Body of pancreas (tissue), 4 donors: ENCODE measurements around the gene ARHGAP12. TPM values are rescaled to one million over a fixed set of nuclear protein-coding genes. Genes with fewer than 3 reads are reported as not detected.

ENCODE experiments used
- ATAC-seq: fragments of 150-250 bp; one replicate; pipeline ENCODE4 v1.9.1; 2016
- DNase-seq, 4 donors: peaks; one replicate each; pipeline ENCODE4 v3.0.0-alpha.2; 2019
- H3K27ac ChIP-seq, 4 donors: fragments of 200-600 bp; sonication (generic); 1 replicate in 3 of 4; 2 replicates in 1 of 4; pipeline versions ENCODE4 v1.5.1 to v1.6.1; 2016 to 2019; ENCODE audit warnings: mild to moderate bottlenecking in 1 of 4, mixed read lengths in 1 of 4, moderate library complexity in 1 of 4
- H3K27me3 ChIP-seq, 2 donors: fragments of 200-600 bp; sonication (generic); one replicate each; pipeline ENCODE4 v1.6.0; 2016; ENCODE audit warnings: mild to moderate bottlenecking in 1 of 2
- H3K36me3 ChIP-seq, 2 donors: fragments of 200-600 bp; sonication (generic); replicated peaks in 1 of 2; 2 replicates each; pipeline ENCODE4 v1.5.1; 2016; ENCODE audit warnings: low read depth in 2 of 2; ENCODE audit not compliant: insufficient read depth in 1 of 2
- H3K4me1 ChIP-seq: fragments of 200-600 bp; sonication (generic); one replicate; pipeline ENCODE4 v1.6.0; 2016
- H3K4me3 ChIP-seq, 2 donors: fragments of 200-600 bp; sonication (generic); 1 replicate in 1 of 2; 2 replicates in 1 of 2; pipeline ENCODE4 v1.5.1; 2016 to 2019
- H3K9me3 ChIP-seq, 3 donors: fragments of 200-600 bp; sonication (generic); 1 replicate in 2 of 3; 2 replicates in 1 of 3; pipeline ENCODE4 v1.5.1; 2016
- POLR2A ChIP-seq, 3 donors: fragments of 450-650 bp; IDR thresholded peaks; one replicate each; pipeline ENCODE4 v1.6.1; 2016; ENCODE audit warnings: antibody characterized with exemption in 3 of 3, mild to moderate bottlenecking in 2 of 3
- WGBS, 2 donors: methylation state at CpG; one replicate each; pipeline ENCODE4 v1.1.5; 2017; 5-methylcytosine and 5-hydroxymethylcytosine counted together
- intact Hi-C: fragments of 100-400 bp; cut with DNase I; formaldehyde crosslinking; loops from one replicate; pipeline ENCODE4 v1.15.1; 2023
- total RNA-seq, 2 donors: library from RNA; depleted of rRNA; stranded (reverse); fragments of >200 nt; gene quantifications; one replicate each; pipeline ENCODE4 v1.1.0, GENCODE V29; 2016
- TF ChIP-seq, protein P1 (sequence below), 7 experiments: fragments of 450-650 bp in 4 of 7; fragments of 200-600 bp in 3 of 7; sonication (generic) in 3 of 7; IDR thresholded peaks; one replicate each; pipeline ENCODE4 v1.5.1; 2016 to 2019; ENCODE audit warnings: antibody characterized with exemption in 7 of 7

ARHGAP12 gene
- total RNA-seq, 2 donors from 2014 or later, result 34.3 to 39.4 TPM

DNA sequence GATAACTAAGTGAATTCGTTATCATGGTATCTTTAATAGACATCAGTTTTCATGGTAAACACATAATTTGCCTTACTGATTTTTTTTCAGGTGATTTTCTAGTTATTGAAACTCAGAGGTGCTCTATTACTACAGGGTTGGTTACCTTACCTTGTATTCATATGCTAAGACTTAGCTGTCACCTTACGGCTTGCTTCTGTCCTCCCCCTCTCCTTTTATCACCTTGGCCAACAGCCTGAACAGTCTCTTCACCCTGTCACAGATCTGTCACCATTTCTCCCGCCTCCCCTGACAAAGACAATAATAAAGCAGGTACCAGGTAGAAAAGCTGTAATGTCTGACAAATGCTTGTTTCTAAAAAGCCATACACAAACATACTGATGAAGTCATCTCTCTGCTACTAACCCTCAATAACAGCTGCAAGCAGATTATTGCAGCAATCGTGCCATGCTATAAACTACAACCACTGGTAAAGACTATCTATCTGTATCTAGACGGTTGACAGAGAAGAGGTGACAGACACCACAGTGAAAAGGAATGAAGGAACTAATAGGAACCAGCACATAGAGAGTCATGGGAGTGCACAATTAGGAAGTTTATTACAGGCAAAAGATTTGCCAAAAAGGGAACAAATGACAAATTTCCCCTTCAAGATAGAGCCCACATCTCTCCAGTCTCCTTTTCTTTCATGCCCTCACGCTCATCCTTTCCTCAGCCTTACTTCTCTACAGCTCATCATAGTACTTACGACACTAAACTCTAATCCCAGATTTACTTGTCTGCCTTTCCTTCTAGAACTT is 57.2 kb downstream of the ARHGAP12 start:
- no peak for DNase-seq
- H3K27me3 ChIP-seq, result no peaks in the 10 kb centered on the region

DNA sequence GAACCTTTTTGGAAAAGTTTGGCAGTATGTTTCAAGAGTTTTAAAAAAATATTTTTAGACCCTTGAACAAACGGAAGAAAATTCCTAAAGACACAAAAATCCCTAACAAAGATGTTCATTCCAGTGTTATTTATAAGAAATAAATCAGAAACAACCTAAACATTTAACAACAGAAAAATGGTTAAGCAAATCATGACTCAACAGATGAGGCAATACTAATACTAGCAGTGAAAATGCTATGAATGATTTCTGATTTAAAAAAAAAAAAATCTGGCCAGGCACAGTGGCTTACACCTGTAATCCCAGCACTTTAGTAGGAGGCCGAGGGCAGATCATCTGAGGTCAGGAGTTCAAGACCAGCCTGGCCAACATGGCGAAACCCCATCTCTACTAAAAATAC is 61.0 kb downstream of the ARHGAP12 start:
- intact Hi-C loops, result no loop called here
- Histone ChIP-seq H3K27ac (no peak overlapping the region), H3K4me1 (peaks cover 61% of the 10 kb centered on the region), H3K4me3 (no peak overlapping the region), H3K27me3 (no peaks in the 10 kb centered on the region), H3K36me3 (no peaks in the 10 kb centered on the region), H3K9me3 (no peaks in the 10 kb centered on the region)
- ATAC-seq (no peak), DNase-seq (no peak)
- WGBS, 2 donors, result 88 to 96% methylated on average over 3 of the region's 3 CpGs
- TF ChIP-seq, protein P1, sequence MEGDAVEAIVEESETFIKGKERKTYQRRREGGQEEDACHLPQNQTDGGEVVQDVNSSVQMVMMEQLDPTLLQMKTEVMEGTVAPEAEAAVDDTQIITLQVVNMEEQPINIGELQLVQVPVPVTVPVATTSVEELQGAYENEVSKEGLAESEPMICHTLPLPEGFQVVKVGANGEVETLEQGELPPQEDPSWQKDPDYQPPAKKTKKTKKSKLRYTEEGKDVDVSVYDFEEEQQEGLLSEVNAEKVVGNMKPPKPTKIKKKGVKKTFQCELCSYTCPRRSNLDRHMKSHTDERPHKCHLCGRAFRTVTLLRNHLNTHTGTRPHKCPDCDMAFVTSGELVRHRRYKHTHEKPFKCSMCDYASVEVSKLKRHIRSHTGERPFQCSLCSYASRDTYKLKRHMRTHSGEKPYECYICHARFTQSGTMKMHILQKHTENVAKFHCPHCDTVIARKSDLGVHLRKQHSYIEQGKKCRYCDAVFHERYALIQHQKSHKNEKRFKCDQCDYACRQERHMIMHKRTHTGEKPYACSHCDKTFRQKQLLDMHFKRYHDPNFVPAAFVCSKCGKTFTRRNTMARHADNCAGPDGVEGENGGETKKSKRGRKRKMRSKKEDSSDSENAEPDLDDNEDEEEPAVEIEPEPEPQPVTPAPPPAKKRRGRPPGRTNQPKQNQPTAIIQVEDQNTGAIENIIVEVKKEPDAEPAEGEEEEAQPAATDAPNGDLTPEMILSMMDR (IDR thresholded peaks at IDR 0.05), result no peak

More for the DNA sequence above, 57.2 kb downstream of the ARHGAP12 start:
- Histone ChIP-seq H3K27ac (no peak overlapping the region), H3K36me3 (no peaks in the 10 kb centered on the region), H3K4me3 (no peak overlapping the region), H3K4me1 (peaks cover 38% of the 10 kb centered on the region), H3K9me3 (no peaks in the 10 kb centered on the region)
- intact Hi-C loops, result no loop called here
- no peak for ATAC-seq
- TF ChIP-seq, protein P1 (IDR thresholded peaks at IDR 0.05), result no peak
- TF ChIP-seq POLR2A (IDR thresholded peaks at IDR 0.05), result no peak
- WGBS, 2 donors, result 46 to 51% methylated on average over 7 of the region's 7 CpGs

DNA sequence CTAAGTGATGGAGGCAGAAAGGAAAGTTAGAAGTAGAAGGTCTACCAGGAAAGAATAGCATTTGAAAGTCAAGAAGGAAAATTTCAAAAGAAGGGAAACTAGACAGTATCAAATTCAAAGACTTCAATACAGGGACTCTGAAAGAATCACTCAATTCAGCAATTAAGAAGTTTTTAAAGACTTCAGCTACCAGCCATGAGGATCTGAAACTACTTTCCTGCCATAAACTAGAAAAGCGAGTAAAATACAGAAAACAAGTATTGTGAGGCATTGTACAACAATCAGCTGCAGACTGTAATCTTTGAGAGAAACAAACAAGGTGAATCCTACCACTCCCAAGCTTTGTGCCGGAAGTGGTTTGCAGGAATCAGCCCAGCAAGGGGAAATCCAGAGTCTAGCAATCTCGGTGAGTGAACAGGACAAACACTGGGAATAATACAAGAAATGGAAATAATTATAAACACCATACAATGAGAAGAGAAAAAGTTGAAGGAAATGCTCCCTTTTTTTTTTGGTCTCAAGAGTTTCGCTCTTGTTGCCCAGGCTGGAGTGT is 62.4 kb downstream of the ARHGAP12 start:
- no peak for DNase-seq
- peaks cover 0 to under 1% of the 10 kb centered on the region in 2 donors for H3K36me3 ChIP-seq
- H3K27ac ChIP-seq, result peak overlapping the region in 2 of 4 donors; percentile 13 to 64
- TF ChIP-seq, protein P1 (IDR thresholded peaks at IDR 0.05), result no peak
- no peak for TF ChIP-seq POLR2A (IDR thresholded peaks at IDR 0.05)
- H3K4me3 ChIP-seq, result no peak overlapping the region
- peaks cover 60% of the 10 kb centered on the region for H3K4me1 ChIP-seq
- ATAC-seq, result no peak
- H3K27me3 ChIP-seq, result no peaks in the 10 kb centered on the region
- H3K9me3 ChIP-seq, result no peaks in the 10 kb centered on the region
- intact Hi-C loops, result no loop called here
- WGBS, 2 donors, result 75 to 79% methylated on average over 4 of the region's 4 CpGs

DNA sequence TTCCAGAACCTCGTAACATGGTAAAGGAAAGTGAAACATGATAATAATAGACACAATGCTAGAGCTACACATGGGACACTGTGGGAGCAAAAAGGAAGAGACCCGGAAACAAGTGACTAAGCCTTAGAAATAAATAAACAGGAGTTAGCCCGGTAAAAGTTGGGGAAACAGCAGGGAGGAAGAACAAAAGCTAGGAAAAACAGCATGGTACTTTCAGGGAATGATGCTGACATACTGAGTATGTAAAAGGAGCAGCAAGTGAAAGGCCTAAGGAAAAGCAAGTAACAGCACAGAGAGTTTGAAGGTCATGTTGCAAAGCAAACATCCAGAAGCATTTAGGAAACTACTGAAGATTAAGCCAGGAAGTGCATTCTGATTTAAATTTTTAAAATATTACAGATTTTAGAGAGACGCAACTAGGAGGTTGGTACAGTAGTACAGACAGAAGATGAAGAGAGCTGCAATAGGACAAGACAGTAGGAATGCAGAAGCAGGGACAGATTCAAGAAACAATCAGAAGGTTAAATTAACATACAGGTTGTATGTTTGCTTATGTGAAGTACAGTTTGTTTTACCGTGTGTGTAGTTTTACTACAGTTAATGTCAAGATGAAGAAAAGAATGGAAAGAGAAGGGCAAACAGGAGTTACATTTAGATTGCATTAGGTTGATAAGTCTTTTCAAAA is 63.7 kb downstream of the ARHGAP12 start:
- TF ChIP-seq, protein P1 (IDR thresholded peaks at IDR 0.05), result no peak
- no peak for TF ChIP-seq POLR2A (IDR thresholded peaks at IDR 0.05)

More for the DNA sequence above, 63.7 kb downstream of the ARHGAP12 start:
- DNase-seq (no peak), ATAC-seq (no peak)
- WGBS, 2 donors, result 15 to 18% methylated on average over 5 of the region's 5 CpGs
- intact Hi-C loops, result no loop called here
- Histone ChIP-seq H3K4me1 (peaks cover 56% of the 10 kb centered on the region), H3K36me3 (peaks cover 0 to 4% of the 10 kb centered on the region in 2 donors), H3K27me3 (no peaks in the 10 kb centered on the region), H3K9me3 (no peaks in the 10 kb centered on the region), H3K27ac (peak overlapping the region in 3 of 4 donors; percentile 9 to 30 (median 27)), H3K4me3 (no peak overlapping the region)
